Epithelial cell of proximal tubule (primary cell): Measurements from ENCODE around the gene POLR2C. TPM values are rescaled to one million over a fixed set of nuclear protein-coding genes. Genes with fewer than 3 reads are reported as not detected.

ENCODE experiments used
- DNase-seq: peaks from one replicate; pipeline ENCODE4 v3.0.0-alpha.2; 2011; ENCODE audit warnings: low read depth
- H3K4me3 ChIP-seq: 2 replicates; pipeline ENCODE4 v1.5.1; 2011; ENCODE audit warnings: low read depth, mild to moderate bottlenecking, low read length
- CTCF ChIP-seq: conservative IDR thresholded peaks from 2 replicates; pipeline ENCODE4 v1.5.1; 2012; ENCODE audit warnings: low read depth, mild to moderate bottlenecking, low read length
- total RNA-seq: library from RNA; depleted of rRNA; stranded (reverse); fragments of >200 nt; gene quantifications from 2 replicates; pipeline ENCODE4 v1.2.3, GENCODE V29; 2015

POLR2C gene
- total RNA-seq, 1 donor from 2014 or later, result 64.5 TPM

GRCh38 chr16:57516773-57517172 is 54.3 kb downstream of the POLR2C start:
- DNase-seq, result no peak
- no peak for TF ChIP-seq CTCF
- H3K4me3 ChIP-seq, result no peak overlapping the region

GRCh38 chr16:57517397-57518367 is 55.2 kb downstream of the POLR2C start:
- no peak overlapping the region for H3K4me3 ChIP-seq
- no peak for TF ChIP-seq CTCF
- no peak for DNase-seq

GRCh38 chr16:57518520-57518919 is 56.0 kb downstream of the POLR2C start:
- no peak for TF ChIP-seq CTCF
- DNase-seq, result no peak
- no peak overlapping the region for H3K4me3 ChIP-seq

GRCh38 chr16:57518922-57519321 is 56.4 kb downstream of the POLR2C start:
- no peak for TF ChIP-seq CTCF
- no peak overlapping the region for H3K4me3 ChIP-seq
- DNase-seq, result no peak

- DNase-seq, result no peak
- no peak overlapping the region for H3K4me3 ChIP-seq
- peak; percentile 99 for TF ChIP-seq CTCF
Measured at GRCh38 chr16:57519796-57520360, 57.4 kb downstream of the POLR2C start.

Other genes with a start within 250 kb of the POLR2C start
- gene ARL2BP, start 217.4 kb upstream of the POLR2C start, total RNA-seq, result 44.6 and 55.7 TPM in 2 replicates
- 2.5 and 6.1 TPM in 2 replicates for gene PLLP, start 178.0 kb upstream of the POLR2C start, total RNA-seq
- gene CCL22, start 103.9 kb upstream of the POLR2C start, total RNA-seq, result not detected in 2 replicates
- 6.4 and 13.5 TPM in 2 replicates for gene CX3CL1, start 90.2 kb upstream of the POLR2C start, total RNA-seq
- not detected in 2 replicates for gene CCL17, start 57.9 kb upstream of the POLR2C start, total RNA-seq
- gene CIAPIN1, start 15.3 kb upstream of the POLR2C start, total RNA-seq, result 69.1 and 75.6 TPM in 2 replicates
- 40.0 and 45.4 TPM in 2 replicates for gene COQ9, start 15.2 kb upstream of the POLR2C start, total RNA-seq
- gene DOK4, start 23.8 kb downstream of the POLR2C start, total RNA-seq, result 35.3 and 39.5 TPM in 2 replicates
- 14.0 and 22.7 TPM in 2 replicates for gene CCDC102A, start 73.9 kb downstream of the POLR2C start, total RNA-seq
- gene ADGRG5, start 80.0 kb downstream of the POLR2C start, total RNA-seq, result 0.29 and 0.58 TPM in 2 replicates
- 33.9 and 101 TPM in 2 replicates for gene ADGRG1, start 166.0 kb downstream of the POLR2C start, total RNA-seq
- 0.06 TPM in 1 of 2 replicates, not detected in the other for gene ADGRG3, start 205.6 kb downstream of the POLR2C start, total RNA-seq
- not detected in 2 replicates for gene DRC7, start 232.1 kb downstream of the POLR2C start, total RNA-seq